Astrocyte (in vitro differentiated cells and primary cell): ENCODE results near the gene NAALADL1. TPM values are rescaled to one million over a fixed set of nuclear protein-coding genes. Genes with fewer than 3 reads are reported as not detected.
"Not testable (repeated sequence)": the region's sequence is repeated elsewhere in the genome, so short reads cannot be mapped to it uniquely, and the experiment has no call there.

Source experiments
- DNase-seq: peaks from one replicate; pipeline ENCODE4 v3.0.0-alpha.2; 2010; ENCODE audit warnings: low read depth
- FAIRE-seq: peaks from 2 replicates; lab custom pipeline; 2011; peaks lifted over from hg19 to GRCh38; lab: Jason Lieb, UNC
- H2AFZ ChIP-seq: 2 replicates; pipeline ENCODE4 v1.6.0; 2012; ENCODE audit warnings: low read depth, low read length, inconsistent platforms
- H3K27ac ChIP-seq: 2 replicates; pipeline ENCODE4 v1.5.1; 2011; ENCODE audit warnings: low read depth, low read length, inconsistent platforms
- H3K27me3 ChIP-seq: 2 replicates; pipeline ENCODE4 v1.6.0; 2011; ENCODE audit warnings: low read length, inconsistent platforms; ENCODE audit not compliant: insufficient read depth
- H3K36me3 ChIP-seq: 2 replicates; pipeline ENCODE4 v1.5.1; 2011; ENCODE audit warnings: low read length, inconsistent platforms; ENCODE audit not compliant: insufficient read depth
- H3K4me1 ChIP-seq: 2 replicates; pipeline ENCODE4 v1.5.1; 2011; ENCODE audit warnings: low read length, inconsistent platforms; ENCODE audit not compliant: insufficient read depth
- H3K4me2 ChIP-seq: 2 replicates; pipeline ENCODE4 v1.6.0; 2012; ENCODE audit warnings: low read length, inconsistent platforms
- H3K4me3 ChIP-seq: 2 replicates; pipeline ENCODE4 v1.5.1; 2011; ENCODE audit warnings: low read depth, mild to moderate bottlenecking, low read length, inconsistent platforms; ENCODE audit not compliant: insufficient read depth
- H3K79me2 ChIP-seq: 2 replicates; pipeline ENCODE4 v1.6.0; 2012; ENCODE audit warnings: mild to moderate bottlenecking, low read length, inconsistent platforms; ENCODE audit not compliant: insufficient read depth
- H3K9ac ChIP-seq: 2 replicates; pipeline ENCODE4 v1.6.0; 2012; ENCODE audit warnings: mild to moderate bottlenecking, low read length, inconsistent platforms
- H3K9me3 ChIP-seq: 2 replicates; pipeline ENCODE4 v1.5.1; 2012; ENCODE audit warnings: low read depth, mild to moderate bottlenecking, low read length, inconsistent platforms; ENCODE audit not compliant: insufficient read depth
- H4K20me1 ChIP-seq: 2 replicates; pipeline ENCODE4 v1.6.0; 2012; ENCODE audit warnings: low read length, inconsistent platforms; ENCODE audit not compliant: insufficient read depth
- H3K27ac Mint-ChIP-seq: one replicate; pipeline ENCODE4 v1.8.0; 2021; ENCODE audit warnings: mild to moderate bottlenecking, mixed read lengths; ENCODE audit not compliant: unreplicated experiment
- H3K27me3 Mint-ChIP-seq: one replicate; pipeline ENCODE4 v1.8.0; 2021; ENCODE audit warnings: low read depth, mixed read lengths; ENCODE audit not compliant: unreplicated experiment
- H3K36me3 Mint-ChIP-seq: one replicate; pipeline ENCODE4 v1.8.0; 2021; ENCODE audit warnings: low read depth, mixed read lengths; ENCODE audit not compliant: unreplicated experiment
- H3K4me1 Mint-ChIP-seq: one replicate; pipeline ENCODE4 v1.8.0; 2021; ENCODE audit warnings: low read depth, mixed read lengths; ENCODE audit not compliant: unreplicated experiment
- H3K4me3 Mint-ChIP-seq: one replicate; pipeline ENCODE4 v1.8.0; 2021; ENCODE audit warnings: mild to moderate bottlenecking, moderate library complexity, mixed read lengths; ENCODE audit not compliant: unreplicated experiment
- H3K9me3 Mint-ChIP-seq: one replicate; pipeline ENCODE4 v1.8.0; 2021; ENCODE audit warnings: mild to moderate bottlenecking, mixed read lengths; ENCODE audit not compliant: unreplicated experiment
- CTCF ChIP-seq: IDR thresholded peaks from 2 replicates; pipeline ENCODE4 v1.5.1; 2011; ENCODE audit warnings: low read depth, mild to moderate bottlenecking, inconsistent platforms, low read length, moderate library complexity; ENCODE audit not compliant: insufficient read depth
- EZH2 ChIP-seq: IDR thresholded peaks from 2 replicates; pipeline ENCODE4 v1.6.1; 2012; ENCODE audit warnings: mild to moderate bottlenecking, low read length, inconsistent platforms; ENCODE audit not compliant: insufficient read depth
- total RNA-seq: library from RNA; stranded (reverse); gene quantifications from 2 replicates; pipeline ENCODE4 v1.2.1, GENCODE V29; 2021

The NAALADL1 gene
- total RNA-seq, 1 donor from 2014 or later, result not detected

- H3K4me1 Mint-ChIP-seq, result no peaks in the 10 kb centered on the region
- H3K9ac ChIP-seq, result peak within 1 kb of the TSS; percentile 74
- peak within 1 kb of the TSS; percentile 77 for H3K4me3 Mint-ChIP-seq
- no peaks in the 10 kb centered on the region for H3K27me3 ChIP-seq
- H3K27me3 Mint-ChIP-seq, result no peaks in the 10 kb centered on the region
- H3K27ac Mint-ChIP-seq, result peak within 1 kb of the TSS; percentile 70
- peak within 1 kb of the TSS; percentile 46 for H3K27ac ChIP-seq
- no peaks in the 10 kb centered on the region for H3K4me1 ChIP-seq
- DNase-seq, result peak; percentile 96
- no peaks in the 10 kb centered on the region for H3K79me2 ChIP-seq
- H3K4me2 ChIP-seq, result peak within 1 kb of the TSS; percentile 82
- H2AFZ ChIP-seq, result peak within 1 kb of the TSS; percentile 88
- no peaks in the 10 kb centered on the region for H4K20me1 ChIP-seq
- H3K36me3 Mint-ChIP-seq, result peaks cover 5% of the 10 kb centered on the region
- no peaks in the 10 kb centered on the region for H3K9me3 Mint-ChIP-seq
- H3K9me3 ChIP-seq, result no peaks in the 10 kb centered on the region
- H3K36me3 ChIP-seq, result no peaks in the 10 kb centered on the region
- TF ChIP-seq CTCF (peak; percentile 47), EZH2 (no peak)
- H3K4me3 ChIP-seq, result peak within 1 kb of the TSS; percentile 69
- FAIRE-seq, result no peak
These were observed 30.9 kb downstream of the NAALADL1 start, which contains the start of gene SNX15 for GRCh38 chr11:65027213-65028067. Gene SNX15 (plus strand): TSS chr11:65027439. CDS start chr11:65027538, 99 bp downstream.

- Mint-ChIP-seq H3K27me3 (peaks cover 2% of the 10 kb centered on the region), H3K9me3 (no peaks in the 10 kb centered on the region), H3K4me1 (no peaks in the 10 kb centered on the region), H3K4me3 (peak overlapping the region; percentile 77), H3K36me3 (peaks cover 11% of the 10 kb centered on the region), H3K27ac (no peak overlapping the region)
- TF ChIP-seq EZH2 (no peak), CTCF (no peak)
- H3K79me2 ChIP-seq, result no peaks in the 10 kb centered on the region
- peak overlapping the region; percentile 74 for H3K9ac ChIP-seq
- H3K9me3 ChIP-seq, result no peaks in the 10 kb centered on the region
- H3K4me1 ChIP-seq, result no peaks in the 10 kb centered on the region
- H3K27me3 ChIP-seq, result no peaks in the 10 kb centered on the region
- H3K27ac ChIP-seq, result peak overlapping the region; percentile 0
- H4K20me1 ChIP-seq, result no peaks in the 10 kb centered on the region
- H3K4me3 ChIP-seq, result peak overlapping the region; percentile 69
- no peak for DNase-seq
- no peak for FAIRE-seq
- H2AFZ ChIP-seq, result peak overlapping the region; percentile 88
- H3K36me3 ChIP-seq, result no peaks in the 10 kb centered on the region
- H3K4me2 ChIP-seq, result peak overlapping the region; percentile 82
These were observed 31.5 kb downstream of the NAALADL1 start for GRCh38 chr11:65026810-65027209.

- not testable (repeated sequence) for H3K4me3 ChIP-seq, H3K79me2 ChIP-seq, H4K20me1 ChIP-seq, H3K27ac ChIP-seq, H3K27me3 Mint-ChIP-seq, H3K27ac Mint-ChIP-seq, DNase-seq, H3K9me3 ChIP-seq, H3K4me1 Mint-ChIP-seq, H3K4me3 Mint-ChIP-seq, H3K4me2 ChIP-seq, FAIRE-seq, H2AFZ ChIP-seq, H3K9ac ChIP-seq, H3K4me1 ChIP-seq, H3K36me3 ChIP-seq, H3K27me3 ChIP-seq, H3K9me3 Mint-ChIP-seq
- peaks cover 15% of the 10 kb centered on the region for H3K36me3 Mint-ChIP-seq
These were observed 34.9 kb downstream of the NAALADL1 start for GRCh38 chr11:65023502-65023901.
